Measurements from ENCODE around the gene OSBPL7. TPM values are rescaled to one million over a fixed set of nuclear protein-coding genes. Genes with fewer than 3 reads are reported as not detected.

Gene OSBPL7
- total and polyA plus RNA-seq, 2 of the 13 experiments (the other 11 are each of a cell fraction or from before 2014, with no cell fraction given), result 4.7 to 6.6 TPM

- Histone ChIP-seq H3K4me1 (ENCODE audit: insufficient read depth, low read length) (peaks cover 16% of the 10 kb centered on the region), H2AFZ (ENCODE audit: low read length) (no peak overlapping the region), H3K27me3 (ENCODE audit: control insufficient read depth in 1 of 2, insufficient read depth in 2 of 2, low read length in 2 of 2) (peaks cover 2 to 21% of the 10 kb centered on the region in 2 experiments; a peak in 4 of 5 replicates), H3K79me2 (ENCODE audit: insufficient read depth, low read length) (no peaks in the 10 kb centered on the region), H3K4me3 (replicated peaks in 1 of 3; ENCODE audit: insufficient read depth in 1 of 3, low read depth in 2 of 3, low read length in 3 of 3) (no peak overlapping the region), H4K20me1 (ENCODE audit: insufficient read depth, low read length) (no peaks in the 10 kb centered on the region), H3K27ac (ENCODE audit: extremely low read length, insufficient read depth, low read length) (no peak overlapping the region), H3K9me3 (ENCODE audit: low read length) (no peaks in the 10 kb centered on the region), H3K36me3 (replicated peaks in 1 of 2; ENCODE audit: control insufficient read depth in 1 of 2, insufficient read depth in 2 of 2, low read length in 2 of 2) (no peaks in the 10 kb centered on the region), H3K4me2 (ENCODE audit: low read depth, low read length) (peak overlapping the region; percentile 27; the same call in 1 of the 2 replicates), H3K9ac (ENCODE audit: insufficient read depth, low read depth, low read length) (no peak overlapping the region)
- DNase-seq (ENCODE audit: low spot score) (no peak), ATAC-seq (peak; percentile 43; the same call in 2 of the 3 replicates), FAIRE-seq (peak; percentile 40)
- intact Hi-C loops (cut with micrococcal nuclease; ENCODE audit: unreplicated experiment), result no loop called here
- in situ Hi-C loops (cut with HindIII; ENCODE audit: extremely low pct_ligation_motif_present, low pct_unique_long_range_greater_than_20kb), result no loop called here
- CTCF ChIA-PET (ENCODE audit: low intra/inter-chr PET ratio, low total read pairs), result no interaction called here
- POLR2A ChIA-PET, result interaction anchor here (1.0 kb wide), 1 partner anchor 33 kb away, joined by 3 read pairs; the partner anchor contains the start of gene SP2
- 41% methylated on average over 7 of the region's 7 CpGs for WGBS (ENCODE audit: low lambda C conversion rate)
- no TSS peak for BruUV-seq (replicated peaks)
- TF ChIP-seq GABPA (IDR thresholded peaks at IDR 0.05; ENCODE audit: low read depth, low read length), result no peak
- TF ChIP-seq GABPA (CRISPR knock-in tag; IDR thresholded peaks at IDR 0.05; ENCODE audit: low read depth), result peak; percentile 26; the same call in 1 of the 2 replicates
- TF ChIP-seq FOSL2 (CRISPR knock-in tag; IDR thresholded peaks at IDR 0.05), result peak; percentile 24; the same call in 1 of the 2 replicates
- peak; percentile 90 for TF ChIP-seq ZNF652 (CRISPR knock-in tag; IDR thresholded peaks at IDR 0.05; ENCODE audit: borderline replicate concordance, low read depth)
- TF ChIP-seq GLMP (CRISPR knock-in tag; IDR thresholded peaks at IDR 0.05; ENCODE audit: borderline replicate concordance), result no peak
- TF ChIP-seq POGK (CRISPR knock-in tag; conservative IDR thresholded peaks at IDR 0.05), result 0 out of 2 replicates have a peak, but pooled peaks have one; percentile 27
- no peak for TF ChIP-seq RFX5 (IDR thresholded peaks at IDR 0.05; ENCODE audit: low read depth, low read length)
- 0 out of 2 replicates have a peak, but pooled peaks have one; percentile 12 for TF ChIP-seq ZNF687 (CRISPR knock-in tag; IDR thresholded peaks at IDR 0.05)
- TF ChIP-seq HIC2 (CRISPR knock-in tag; IDR thresholded peaks at IDR 0.05; ENCODE audit: low read depth), result peak; percentile 80
- peak; percentile 48 for TF ChIP-seq HNF4A (CRISPR knock-in tag; IDR thresholded peaks at IDR 0.05)
- no peak for TF ChIP-seq ZSCAN31 (CRISPR knock-in tag; IDR thresholded peaks at IDR 0.05; ENCODE audit: low read depth)
- TF ChIP-seq FOXP1 (IDR thresholded peaks at IDR 0.05), result no peak
- 0 out of 2 replicates have a peak, but pooled peaks have one; percentile 12 for TF ChIP-seq FOXP1 (CRISPR knock-in tag; IDR thresholded peaks at IDR 0.05)
- TF ChIP-seq ZNF501 (CRISPR knock-in tag; IDR thresholded peaks at IDR 0.05), result no peak
- no peak for TF ChIP-seq TP53 (CRISPR knock-in tag; conservative IDR thresholded peaks at IDR 0.05)
Observed at GRCh38 chr17:47862621-47863440, 41.2 kb upstream of the OSBPL7 start.

All from HepG2 (cell line).